ENCODE data around the gene PLCH1.

Gene PLCH1

GRCh38 chr3:155423526-155424322 lies 321.1 kb downstream of the PLCH1 start:
- TF ChIP-seq CTCF (IDR thresholded peaks at IDR 0.05) = no peak
- Histone ChIP-seq H3K9me3 (peaks cover 4% of the 10 kb centered on the region), H3K27me3 (no peaks in the 10 kb centered on the region), H3K4me1 (ENCODE audit: control insufficient read depth in 1 of 2, insufficient read depth in 1 of 2, low read depth in 1 of 2, low read length in 1 of 2) (no peaks in the 10 kb centered on the region), H3K27ac (no peak overlapping the region), H3K36me3 (no peaks in the 10 kb centered on the region), H3K4me3 (ENCODE audit: low read depth in 1 of 2, low read length in 1 of 2) (no peak overlapping the region)

GRCh38 chr3:155420881-155421486 lies 323.9 kb downstream of the PLCH1 start:
- no peaks in the 10 kb centered on the region for H3K27me3 ChIP-seq
- no peak overlapping the region for H3K27ac ChIP-seq
- no peak overlapping the region for H3K4me3 ChIP-seq (ENCODE audit: low read depth in 1 of 2, low read length in 1 of 2)
- no peaks in the 10 kb centered on the region for H3K4me1 ChIP-seq (ENCODE audit: control insufficient read depth in 1 of 2, insufficient read depth in 1 of 2, low read depth in 1 of 2, low read length in 1 of 2)
- no peaks in the 10 kb centered on the region for H3K36me3 ChIP-seq
- H3K9me3 ChIP-seq = no peaks in the 10 kb centered on the region
- TF ChIP-seq CTCF (IDR thresholded peaks at IDR 0.05) = no peak

- TF ChIP-seq CTCF (IDR thresholded peaks at IDR 0.05) = no peak
- H3K4me1 ChIP-seq (ENCODE audit: control insufficient read depth in 1 of 2, insufficient read depth in 1 of 2, low read depth in 1 of 2, low read length in 1 of 2) = no peaks in the 10 kb centered on the region
- H3K4me3 ChIP-seq (ENCODE audit: low read depth in 1 of 2, low read length in 1 of 2) = no peak overlapping the region
- no peaks in the 10 kb centered on the region for H3K9me3 ChIP-seq
- H3K36me3 ChIP-seq = no peaks in the 10 kb centered on the region
- H3K27ac ChIP-seq = no peak overlapping the region
- H3K27me3 ChIP-seq = no peaks in the 10 kb centered on the region
Observed at GRCh38 chr3:155420406-155420805, 324.5 kb downstream of the PLCH1 start.

- H3K4me1 ChIP-seq (ENCODE audit: control insufficient read depth in 1 of 2, insufficient read depth in 1 of 2, low read depth in 1 of 2, low read length in 1 of 2) = no peaks in the 10 kb centered on the region
- no peak overlapping the region for H3K4me3 ChIP-seq (ENCODE audit: low read depth in 1 of 2, low read length in 1 of 2)
- no peaks in the 10 kb centered on the region for H3K27me3 ChIP-seq
- no peaks in the 10 kb centered on the region for H3K36me3 ChIP-seq
- H3K27ac ChIP-seq = no peak overlapping the region
- TF ChIP-seq CTCF (IDR thresholded peaks at IDR 0.05) = no peak
- H3K9me3 ChIP-seq = no peaks in the 10 kb centered on the region
Observed at GRCh38 chr3:155418407-155418806, 326.5 kb downstream of the PLCH1 start.

- Histone ChIP-seq H3K4me1 (ENCODE audit: control insufficient read depth in 1 of 2, insufficient read depth in 1 of 2, low read depth in 1 of 2, low read length in 1 of 2) (no peaks in the 10 kb centered on the region), H3K27me3 (no peaks in the 10 kb centered on the region), H3K9me3 (no peaks in the 10 kb centered on the region), H3K4me3 (ENCODE audit: low read depth in 1 of 2, low read length in 1 of 2) (no peak overlapping the region), H3K36me3 (no peaks in the 10 kb centered on the region), H3K27ac (no peak overlapping the region)
- TF ChIP-seq CTCF (IDR thresholded peaks at IDR 0.05) = no peak
Observed at GRCh38 chr3:155417119-155417517, 327.8 kb downstream of the PLCH1 start.

All from neutrophil (primary cell).